Renal cortex interstitium (tissue), 15 donors: ENCODE measurements around the gene TMCC1. TPM values are rescaled to one million over a fixed set of nuclear protein-coding genes. Genes with fewer than 3 reads are reported as not detected.

Source experiments
- DNase-seq, 11 donors: peaks; one replicate each; pipeline ENCODE4 v3.0.0-alpha.2; 2013; ENCODE audit warnings: low read depth in 9 of 11, low spot score in 4 of 11; ENCODE audit errors: extremely low read depth in 1 of 11
- long read RNA-seq, 16 experiments: transcript quantifications; one replicate each; lab custom pipeline, GENCODE V29; 2026
- polyA plus RNA-seq, 3 donors: library from polyadenylated mRNA; unstranded; fragments of 120-200 nt; gene quantifications; one replicate each; pipeline ENCODE4 v1.2.1, GENCODE V29; 2013; ENCODE audit not compliant: insufficient read length in 3 of 3

TMCC1 gene
- 10 to 100 TPM; 22.0 to 25.3 (median 25.3) TPM for polyA plus RNA-seq
- long read RNA-seq, donor 1, result 0 reads
- long read RNA-seq, donor 2, result 0 reads
- long read RNA-seq, donor 3, result 0 reads
- long read RNA-seq, donor 4, partial matches to known transcripts, result 0 of 1 reads
- long read RNA-seq, donor 4, other reads (novel, unspliced or antisense), result 0 of 1 reads
- long read RNA-seq, donor 5, result 0 reads
- long read RNA-seq, donor 6, result 0 reads
- long read RNA-seq, donor 7, partial matches to known transcripts, result 0 of 1 reads
- long read RNA-seq, donor 7, other reads (novel, unspliced or antisense), result 0 of 1 reads
- long read RNA-seq, donor 8, full-length matches to known transcripts, result 2 of 2 reads
- long read RNA-seq, donor 8, partial matches to known transcripts, result 0 of 2 reads
- long read RNA-seq, donor 8, other reads (novel, unspliced or antisense), result 0 of 2 reads
- long read RNA-seq, donor 9, result 0 reads
- long read RNA-seq, donor 10, partial matches to known transcripts, result 0 of 1 reads
- long read RNA-seq, donor 10, other reads (novel, unspliced or antisense), result 0 of 1 reads
- long read RNA-seq, donor 11, partial matches to known transcripts, result 0 of 1 reads
- long read RNA-seq, donor 11, other reads (novel, unspliced or antisense), result 0 of 1 reads
- long read RNA-seq, donor 12, result 0 reads
- long read RNA-seq, donor 13, partial matches to known transcripts, result 0 of 2 reads
- long read RNA-seq, donor 13, other reads (novel, unspliced or antisense), result 0 of 2 reads
- long read RNA-seq, donor 14, result 0 reads
- long read RNA-seq, donor 15, result 0 reads
- long read RNA-seq, donor 16, partial matches to known transcripts, result 0 of 3 reads
- long read RNA-seq, donor 16, other reads (novel, unspliced or antisense), result 0 of 3 reads

GRCh38 chr3:129893581-129894070 is at the start of gene TMCC1:
Gene TMCC1 (minus strand): TSS chr3:129893711.
- DNase-seq, result peak; percentile 63 to 89 (median 85)

GRCh38 chr3:129943020-129943419 is 49.5 kb upstream of the TMCC1 start:
- no peak for DNase-seq

GRCh38 chr3:129942296-129942695 is 48.8 kb upstream of the TMCC1 start:
- DNase-seq, result peak; percentile 35 to 62 (median 48)

GRCh38 chr3:129940086-129940485 is 46.6 kb upstream of the TMCC1 start:
- no peak for DNase-seq

- no peak for DNase-seq
These were observed 44.8 kb upstream of the TMCC1 start for GRCh38 chr3:129938140-129938930.

- no peak for DNase-seq
These were observed 44.2 kb upstream of the TMCC1 start for GRCh38 chr3:129937717-129938116.

GRCh38 chr3:129936757-129937156 is 43.2 kb upstream of the TMCC1 start:
- no peak for DNase-seq

- peak in 7 of 11 donors; percentile 19 to 44 (median 34) for DNase-seq
These were observed 41.0 kb upstream of the TMCC1 start for GRCh38 chr3:129934234-129935123.

GRCh38 chr3:129933471-129933870 is 40.0 kb upstream of the TMCC1 start:
- no peak for DNase-seq

- no peak for DNase-seq
These were observed 35.9 kb upstream of the TMCC1 start for GRCh38 chr3:129929383-129929782.

- no peak for DNase-seq
These were observed 33.6 kb upstream of the TMCC1 start for GRCh38 chr3:129927072-129927471.

- no peak for DNase-seq
These were observed 26.3 kb upstream of the TMCC1 start for GRCh38 chr3:129919806-129920205.

GRCh38 chr3:129919357-129919756 is 25.8 kb upstream of the TMCC1 start:
- no peak for DNase-seq

- no peak for DNase-seq
These were observed 24.9 kb upstream of the TMCC1 start for GRCh38 chr3:129918461-129918860.

- no peak for DNase-seq
These were observed 24.0 kb upstream of the TMCC1 start for GRCh38 chr3:129917423-129918007.

GRCh38 chr3:129913618-129914017 is 20.1 kb upstream of the TMCC1 start:
- no peak for DNase-seq

GRCh38 chr3:129911261-129911861 is 17.9 kb upstream of the TMCC1 start:
- no peak for DNase-seq
